Activated naive CD4-positive, alpha-beta T cell treated with anti-CD3 and anti-CD28 coated beads, Interleukin-2, amount 50 U/mL, for 16 hours (primary cell): ENCODE measurements around the gene CALN1.

Experiments used
- DNase-seq: peaks from one replicate; pipeline ENCODE4 v3.0.0-alpha.2; 2020

Gene CALN1

GRCh38 chr7:72321637-72322036 lies 90.5 kb downstream of the CALN1 start:
- no peak for DNase-seq

DNA sequence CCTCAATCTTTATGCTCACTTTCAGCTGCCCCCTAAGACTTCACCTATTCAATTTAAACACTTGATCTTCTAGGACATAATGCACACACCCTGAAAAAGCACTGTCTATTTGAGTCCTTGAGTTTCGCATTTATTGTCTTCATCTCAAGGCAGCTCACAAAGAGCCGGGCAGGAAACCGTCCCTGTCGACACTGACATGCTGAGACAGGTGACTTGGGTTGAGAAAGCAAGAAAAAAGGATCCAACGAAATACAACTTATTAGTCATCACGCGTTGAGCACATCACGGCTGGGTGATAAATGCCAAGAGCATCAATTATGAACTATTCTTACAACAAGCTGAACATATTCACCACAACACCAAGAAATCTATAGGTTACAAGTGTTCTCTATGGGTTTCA lies 91.1 kb downstream of the CALN1 start:
- no peak for DNase-seq

GRCh38 chr7:72317341-72317740 lies 94.8 kb downstream of the CALN1 start:
- DNase-seq = no peak

- no peak for DNase-seq
These were observed 96.0 kb downstream of the CALN1 start for GRCh38 chr7:72316148-72316547.

DNA sequence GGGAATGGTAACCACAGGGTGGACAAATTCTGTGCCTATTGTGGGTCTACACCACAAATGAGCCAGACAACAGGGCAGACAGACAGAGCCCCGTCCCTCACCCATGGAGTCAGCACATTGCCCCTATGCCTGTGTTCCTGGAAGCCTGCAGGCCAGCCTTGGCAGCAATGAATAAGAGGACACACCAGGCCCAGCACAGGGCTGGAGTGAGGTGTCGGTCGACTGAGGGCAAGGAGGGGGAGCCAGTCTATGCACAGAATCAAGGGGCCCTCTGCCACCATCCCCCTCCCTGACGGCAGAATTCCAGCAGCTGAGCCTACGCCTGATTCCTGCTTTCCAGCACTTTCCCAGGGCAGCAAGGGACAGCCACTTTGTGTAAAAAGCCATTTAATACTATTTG lies 98.2 kb downstream of the CALN1 start:
- no peak for DNase-seq

DNA sequence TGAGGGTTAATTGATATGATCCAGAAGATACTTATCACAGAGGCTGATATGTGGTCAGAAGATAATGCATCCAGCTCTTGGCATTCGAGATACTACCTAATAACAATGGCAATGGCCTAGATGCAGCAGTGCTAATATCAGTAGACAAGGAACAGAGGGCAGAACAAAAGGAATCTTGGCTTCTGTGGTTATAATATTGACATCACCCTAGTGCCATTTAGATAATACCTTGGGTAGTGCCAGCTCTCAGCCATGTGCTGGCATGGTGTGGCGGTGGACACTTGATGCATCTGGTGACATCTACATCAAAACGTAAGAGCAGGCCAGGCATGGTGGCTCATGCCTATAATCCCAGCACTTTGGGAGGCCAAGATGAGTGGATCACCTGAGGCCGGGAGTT lies 101.8 kb downstream of the CALN1 start:
- DNase-seq = no peak

GRCh38 chr7:72309476-72309875 lies 102.7 kb downstream of the CALN1 start:
- no peak for DNase-seq

DNA sequence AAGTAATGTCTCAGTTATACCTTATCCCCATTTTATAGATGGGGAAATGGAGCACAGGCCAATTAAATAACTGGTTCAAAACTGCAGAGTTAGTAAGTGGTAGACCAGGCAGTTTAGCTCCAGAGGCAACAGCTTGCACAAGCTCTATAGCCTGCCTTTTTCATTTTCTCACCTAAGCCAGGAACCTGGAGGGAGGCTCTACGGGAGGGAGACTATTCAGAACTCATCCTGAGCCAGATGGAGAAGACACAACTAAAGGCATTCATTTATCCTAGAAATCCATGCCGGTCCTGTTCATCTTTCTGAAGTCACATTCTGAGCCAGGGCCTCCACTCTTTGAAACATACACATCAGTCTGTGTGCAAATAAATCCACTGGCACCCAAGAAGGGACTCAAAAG lies 103.2 kb downstream of the CALN1 start:
- no peak for DNase-seq

- DNase-seq = no peak
These were observed 104.6 kb downstream of the CALN1 start for GRCh38 chr7:72307566-72307965.

- no peak for DNase-seq
These were observed 113.2 kb downstream of the CALN1 start for GRCh38 chr7:72298912-72299311.

DNA sequence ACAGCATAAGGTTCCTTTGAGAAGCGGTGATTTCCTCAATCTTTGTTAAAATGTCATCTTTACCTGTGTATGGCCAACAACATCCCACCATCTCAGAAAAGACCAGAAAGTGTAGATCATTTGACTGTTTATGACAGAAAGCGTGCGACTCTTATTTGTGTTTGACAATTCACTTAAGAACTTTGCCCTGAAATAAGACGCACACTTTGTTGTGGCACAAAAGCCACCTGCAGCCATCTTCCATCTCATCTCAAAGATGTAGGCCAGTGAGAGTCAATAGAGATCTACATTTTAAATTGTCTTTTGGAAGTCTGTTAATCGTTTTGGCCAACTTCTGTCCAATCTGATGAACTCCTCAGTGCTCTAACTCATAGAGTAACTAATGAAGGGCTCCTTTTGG lies 114.0 kb downstream of the CALN1 start:
- DNase-seq = no peak

- no peak for DNase-seq
These were observed 114.5 kb downstream of the CALN1 start for GRCh38 chr7:72297636-72298035.

DNA sequence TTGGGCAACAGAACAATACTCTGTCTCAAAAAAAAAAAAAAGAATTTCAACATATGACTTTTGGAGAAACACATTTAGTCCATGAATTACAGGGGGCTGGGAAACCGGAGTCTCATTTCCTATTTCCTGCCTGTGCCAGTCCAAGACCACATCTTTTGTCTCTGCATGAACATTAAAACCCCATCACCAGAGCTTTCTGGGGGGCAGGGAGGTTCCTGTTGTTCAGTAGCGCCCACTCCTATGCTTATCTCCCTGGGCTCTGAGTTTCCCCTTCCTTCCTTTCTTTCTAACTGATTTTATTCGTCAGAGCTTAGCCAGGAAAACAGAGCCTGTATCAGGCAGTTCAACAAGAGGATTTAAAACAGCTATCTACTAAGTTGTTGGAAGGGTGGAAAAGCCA lies 119.3 kb downstream of the CALN1 start:
- no peak for DNase-seq

DNA sequence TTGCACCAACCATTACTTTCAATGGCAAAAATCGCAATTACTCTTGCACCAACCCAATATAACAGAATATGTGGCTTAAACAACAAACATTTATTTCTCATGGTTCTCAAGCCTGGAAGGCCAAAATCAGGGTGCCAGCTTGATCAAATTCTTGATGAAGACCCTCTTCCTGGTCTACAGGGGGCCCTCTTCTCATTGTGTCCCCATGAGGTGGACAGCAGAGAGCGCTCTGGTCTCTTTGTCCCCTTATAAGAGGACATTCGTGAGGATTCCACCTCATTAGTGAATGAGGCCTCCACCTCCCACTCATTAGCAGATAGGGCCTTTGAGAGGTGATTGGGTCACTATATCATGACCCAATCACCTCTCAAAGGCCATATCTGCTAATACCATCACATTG lies 120.0 kb downstream of the CALN1 start:
- no peak for DNase-seq

GRCh38 chr7:72286519-72286918 lies 125.6 kb downstream of the CALN1 start:
- DNase-seq = no peak

- DNase-seq = no peak
These were observed 128.8 kb downstream of the CALN1 start for GRCh38 chr7:72283309-72283708.

- DNase-seq = no peak
These were observed 130.8 kb downstream of the CALN1 start for GRCh38 chr7:72281308-72281707.

- no peak for DNase-seq
These were observed 132.9 kb downstream of the CALN1 start for GRCh38 chr7:72279203-72279602.

GRCh38 chr7:72278550-72278949 lies 133.6 kb downstream of the CALN1 start:
- DNase-seq = no peak

DNA sequence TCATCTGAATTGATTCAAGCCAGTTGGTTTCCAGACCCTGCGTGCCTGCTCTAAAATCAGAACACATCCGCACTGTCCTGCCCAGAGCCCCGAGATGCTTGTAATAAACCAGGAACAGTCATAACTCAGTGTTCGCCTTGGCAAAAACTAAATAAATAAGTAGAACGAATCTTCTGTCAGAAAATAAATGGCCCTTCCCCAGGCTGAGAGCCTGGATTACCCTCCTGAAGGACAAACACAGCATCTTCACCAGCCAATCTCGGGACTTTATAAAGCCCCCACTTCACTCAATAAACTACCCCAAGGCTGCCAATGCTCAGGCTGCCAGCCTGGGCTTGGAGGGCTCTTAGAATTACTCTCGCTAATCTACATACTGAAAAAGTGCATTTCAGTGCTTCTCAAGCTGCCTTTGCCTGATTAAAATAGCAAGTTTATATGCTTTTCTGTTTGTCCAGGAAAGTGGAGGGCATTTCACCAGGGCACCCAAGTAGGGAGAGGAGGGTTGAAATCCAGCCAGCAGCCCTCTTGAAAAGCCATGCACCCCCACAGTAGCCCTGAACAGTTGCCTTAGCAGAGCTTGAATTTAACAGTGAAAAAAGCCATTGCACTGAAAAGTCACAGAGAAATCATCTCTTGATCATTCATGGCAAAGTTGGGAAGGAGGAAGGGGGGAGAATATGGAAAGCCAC lies 136.6 kb downstream of the CALN1 start:
- no peak for DNase-seq

DNA sequence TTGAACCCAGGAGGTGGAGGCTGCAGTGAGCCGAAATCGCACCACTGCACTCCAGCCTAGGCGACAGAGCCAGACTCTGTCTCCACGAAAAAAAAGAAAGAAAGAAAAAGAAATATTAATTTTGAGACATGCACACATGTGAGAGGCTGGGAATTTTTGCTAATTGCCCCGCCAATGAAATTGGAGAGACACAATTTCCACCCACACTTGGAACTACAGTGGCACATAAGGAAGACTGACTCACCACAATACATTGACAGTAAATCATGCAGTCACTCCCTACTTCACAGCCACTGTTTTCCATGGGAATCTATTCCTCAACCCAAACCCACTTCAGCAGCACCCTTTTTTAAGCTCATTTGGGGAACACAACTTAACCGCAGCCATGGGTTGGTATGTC lies 139.7 kb downstream of the CALN1 start:
- DNase-seq = no peak

DNA sequence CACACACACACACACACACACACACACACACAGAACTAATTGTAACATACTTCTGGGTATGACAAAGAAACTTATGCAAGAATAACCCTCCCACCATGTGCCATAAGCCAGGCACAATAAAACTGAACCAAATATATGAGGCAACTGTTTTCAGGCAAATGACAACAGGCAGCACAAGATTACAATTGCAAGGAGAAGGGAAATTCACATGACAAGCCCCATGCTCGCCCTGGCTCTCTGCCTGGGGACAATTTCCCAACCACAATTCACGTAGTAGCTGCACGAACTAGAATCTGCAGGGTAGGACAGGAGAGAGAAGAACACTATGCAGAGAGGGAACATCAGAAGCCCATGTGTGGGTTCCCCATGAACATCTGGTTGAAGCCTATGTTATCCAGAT lies 143.3 kb downstream of the CALN1 start:
- no peak for DNase-seq

DNA sequence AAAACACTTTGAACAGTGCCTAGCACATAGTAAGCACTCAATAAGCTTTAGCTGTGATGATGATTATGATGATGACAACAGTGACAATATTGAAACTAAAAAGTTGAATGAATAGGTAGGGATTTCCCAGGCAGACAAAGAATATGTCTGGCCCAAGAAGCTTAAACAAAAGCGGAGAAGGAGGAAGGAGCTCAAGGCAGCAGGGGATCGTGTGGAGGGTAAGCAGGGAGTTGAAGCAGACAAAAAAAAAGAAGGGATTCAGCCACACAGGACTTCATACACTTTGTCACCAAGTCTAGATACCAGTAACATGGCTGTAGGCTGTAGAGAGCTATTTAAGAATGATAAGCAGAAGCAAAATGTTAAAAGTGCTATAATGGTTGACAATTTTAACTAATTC lies 144.0 kb downstream of the CALN1 start:
- no peak for DNase-seq

DNA sequence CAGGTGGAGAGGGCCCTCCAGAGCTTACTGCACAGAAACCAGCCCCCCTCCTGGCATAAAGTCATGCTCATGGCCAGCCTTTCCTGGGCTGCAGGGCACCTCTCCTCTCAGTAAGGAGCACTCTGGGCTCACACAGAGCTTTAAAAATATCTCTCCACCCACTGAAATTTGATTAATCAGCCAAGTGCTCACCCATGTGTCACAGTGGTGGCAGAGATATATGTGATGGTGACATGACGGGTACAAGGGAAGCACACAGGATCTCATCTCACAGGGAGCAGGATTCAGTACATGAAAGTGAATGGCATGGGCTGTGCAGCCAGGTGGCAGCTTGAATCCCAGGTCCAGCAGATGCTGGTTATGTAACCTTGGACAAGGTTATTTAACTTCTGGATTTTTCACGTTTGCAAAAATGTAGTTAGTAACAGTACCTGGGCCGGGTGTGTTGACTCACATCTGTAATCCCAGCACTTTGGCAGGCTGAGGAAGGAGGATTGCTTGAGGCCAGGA lies 144.8 kb downstream of the CALN1 start:
- no peak for DNase-seq

DNA sequence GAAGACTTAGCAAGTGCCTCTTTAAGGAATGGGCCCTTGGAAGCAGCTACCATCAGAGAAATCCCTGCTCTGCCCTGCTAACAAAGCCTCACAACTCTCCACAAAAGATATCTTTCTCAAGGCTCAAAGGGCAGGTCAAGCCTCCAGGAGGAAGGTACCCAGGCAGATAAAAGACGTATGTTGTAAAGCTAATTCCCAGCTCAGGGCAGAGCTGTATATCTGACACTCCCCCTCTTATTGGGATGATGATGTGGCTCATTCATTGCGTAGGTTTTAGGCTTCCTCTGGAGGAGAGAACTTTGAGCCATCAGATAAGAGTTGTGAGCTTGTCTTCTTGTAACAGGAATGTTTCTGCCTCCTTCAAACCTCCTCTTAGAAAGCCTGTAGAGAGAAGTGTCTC lies 145.4 kb downstream of the CALN1 start:
- DNase-seq = no peak
